ENCODE results near the gene IDI1. TPM values are rescaled to one million over a fixed set of nuclear protein-coding genes. Genes with fewer than 3 reads are reported as not detected.

The IDI1 gene
- total RNA-seq, 1 donor from 2014 or later = 79.8 TPM

- DNase-seq (no peak), ATAC-seq (ENCODE audit: low read depth) (no peak)
- no peak for TF ChIP-seq CTCF (IDR thresholded peaks at IDR 0.05)
- Mint-ChIP-seq H3K4me1 (peaks cover 31% of the 10 kb centered on the region), H3K4me3 (no peak overlapping the region), H3K9me3 (no peaks in the 10 kb centered on the region), H3K27me3 (no peaks in the 10 kb centered on the region), H3K27ac (no peak overlapping the region), H3K36me3 (ENCODE audit: low read depth) (peaks cover 31% of the 10 kb centered on the region)
- CTCF ChIA-PET = no interaction called here
- POLR2A ChIA-PET = no interaction called here
- intact Hi-C loops (cut with micrococcal nuclease) = no loop called here
Measured at GRCh38 chr10:1063232-1063865, 14.4 kb upstream of the IDI1 start.

GRCh38 chr10:1061930-1062774, 13.2 kb upstream of the IDI1 start:
- Mint-ChIP-seq H3K9me3 (no peaks in the 10 kb centered on the region), H3K4me3 (no peak overlapping the region), H3K27me3 (no peaks in the 10 kb centered on the region), H3K4me1 (peaks cover 39% of the 10 kb centered on the region), H3K36me3 (ENCODE audit: low read depth) (peaks cover 31% of the 10 kb centered on the region), H3K27ac (no peak overlapping the region)
- DNase-seq = no peak
- no peak for ATAC-seq (ENCODE audit: low read depth)
- intact Hi-C loops (cut with micrococcal nuclease) = no loop called here
- POLR2A ChIA-PET = interaction anchor here (0.6 kb wide), 1 partner anchor 14 kb away, joined by 4 read pairs; no protein-coding TSS in a partner anchor
- no peak for TF ChIP-seq CTCF (IDR thresholded peaks at IDR 0.05)
- CTCF ChIA-PET = no interaction called here

GRCh38 chr10:1059902-1060301, 11.0 kb upstream of the IDI1 start:
- POLR2A ChIA-PET = interaction anchor here (4.5 kb wide), 1 partner anchor 12 kb away, joined by 26 read pairs; the partner anchor contains the start of gene IDI1
- no peak overlapping the region for H3K27ac Mint-ChIP-seq
- CTCF ChIA-PET = no interaction called here
- H3K4me1 Mint-ChIP-seq = peaks cover 55% of the 10 kb centered on the region
- DNase-seq = no peak
- no peaks in the 10 kb centered on the region for H3K9me3 Mint-ChIP-seq
- ATAC-seq (ENCODE audit: low read depth) = no peak
- intact Hi-C loops (cut with micrococcal nuclease) = loop anchor here (5.0 kb wide), 1 partner anchor 923 kb away; the partner anchor contains the start of gene ZMYND11
- peaks cover 42% of the 10 kb centered on the region for H3K36me3 Mint-ChIP-seq (ENCODE audit: low read depth)
- no peak for TF ChIP-seq CTCF (IDR thresholded peaks at IDR 0.05)
- no peaks in the 10 kb centered on the region for H3K27me3 Mint-ChIP-seq
- no peak overlapping the region for H3K4me3 Mint-ChIP-seq

GRCh38 chr10:1058017-1058416, 9.1 kb upstream of the IDI1 start:
- Mint-ChIP-seq H3K27ac (peak overlapping the region; percentile 91), H3K4me3 (peak overlapping the region; percentile 94), H3K36me3 (ENCODE audit: low read depth) (peaks cover 45% of the 10 kb centered on the region), H3K9me3 (no peaks in the 10 kb centered on the region), H3K27me3 (no peaks in the 10 kb centered on the region), H3K4me1 (peaks cover 68% of the 10 kb centered on the region)
- no peak for TF ChIP-seq CTCF (IDR thresholded peaks at IDR 0.05)
- CTCF ChIA-PET = no interaction called here
- ATAC-seq (ENCODE audit: low read depth) (no peak), DNase-seq (no peak)
- intact Hi-C loops (cut with micrococcal nuclease) = loop anchor here (5.0 kb wide), 1 partner anchor 921 kb away; the partner anchor contains the start of gene ZMYND11
- POLR2A ChIA-PET = interaction anchor here (1.0 to 4.5 kb wide), 3 partner anchors 10 to 127 kb away, joined by 3 to 26 read pairs (median 16); partner anchors contain the start of genes GTPBP4, IDI1 and LARP4B

Measured in activated B cell treated with CpG ODN at 0.5 μM for 24 hours (primary cell).